BE2C (cell line): Measurements from ENCODE around the gene IGLON5.

Experiments used
- DNase-seq: peaks from one replicate; pipeline ENCODE4 v3.0.0-alpha.2; 2020
- H3K27me3 ChIP-seq: fragments of 250-450 bp; sonication (Bioruptor Pico); 2 replicates; pipeline ENCODE4 v1.5.1; 2020; ENCODE audit warnings: mild to moderate bottlenecking
- H3K36me3 ChIP-seq: fragments of 250-450 bp; sonication (Bioruptor Pico); 2 replicates; pipeline ENCODE4 v1.5.1; 2020; ENCODE audit warnings: mild to moderate bottlenecking
- H3K4me1 ChIP-seq: fragments of 250-450 bp; sonication (Bioruptor Pico); 2 replicates; pipeline ENCODE4 v1.5.1; 2020
- H3K4me3 ChIP-seq: 2 replicates; pipeline ENCODE4 v1.5.1; 2011; ENCODE audit warnings: low read depth, low read length
- H3K9me3 ChIP-seq: fragments of 250-450 bp; sonication (Bioruptor Pico); 2 replicates; pipeline ENCODE4 v1.5.1; 2020
- CTCF ChIP-seq: IDR thresholded peaks from 2 replicates; pipeline ENCODE4 v1.5.1; 2012; ENCODE audit warnings: mild to moderate bottlenecking, low read depth, low read length

Gene IGLON5

GRCh38 chr19:51319649-51320279 is 8.3 kb downstream of the IGLON5 start:
- H3K4me1 ChIP-seq, result peaks cover 3% of the 10 kb centered on the region; the same call in 1 of the 2 replicates
- no peaks in the 10 kb centered on the region for H3K27me3 ChIP-seq

GRCh38 chr19:51320280-51320657 is 8.8 kb downstream of the IGLON5 start:
- H3K4me1 ChIP-seq, result peaks cover 3% of the 10 kb centered on the region; the same call in 1 of the 2 replicates
- no peaks in the 10 kb centered on the region for H3K9me3 ChIP-seq
- DNase-seq, result peak; percentile 81
- no peaks in the 10 kb centered on the region for H3K27me3 ChIP-seq
- no peak for TF ChIP-seq CTCF
- H3K4me3 ChIP-seq, result no peak overlapping the region; the same call in 1 of the 2 replicates
- H3K36me3 ChIP-seq, result no peaks in the 10 kb centered on the region

More at GRCh38 chr19:51319649-51320279, 8.3 kb downstream of the IGLON5 start:
- DNase-seq, result no peak
- no peak for TF ChIP-seq CTCF
- Histone ChIP-seq H3K9me3 (no peaks in the 10 kb centered on the region), H3K36me3 (no peaks in the 10 kb centered on the region), H3K4me3 (no peak overlapping the region; the same call in 1 of the 2 replicates)

- no peak for TF ChIP-seq CTCF
- Histone ChIP-seq H3K36me3 (no peaks in the 10 kb centered on the region), H3K9me3 (no peaks in the 10 kb centered on the region; the same call in 1 of the 2 replicates), H3K4me3 (no peak overlapping the region), H3K27me3 (no peaks in the 10 kb centered on the region), H3K4me1 (peaks cover 3% of the 10 kb centered on the region; the same call in 1 of the 2 replicates)
- no peak for DNase-seq
These were observed 10.4 kb downstream of the IGLON5 start for GRCh38 chr19:51321799-51322198.

GRCh38 chr19:51323481-51324166 is 12.2 kb downstream of the IGLON5 start:
- no peaks in the 10 kb centered on the region for H3K27me3 ChIP-seq
- peaks cover 3% of the 10 kb centered on the region; the same call in 1 of the 2 replicates for H3K4me1 ChIP-seq
- H3K4me3 ChIP-seq, result no peak overlapping the region
- no peaks in the 10 kb centered on the region; the same call in 1 of the 2 replicates for H3K9me3 ChIP-seq
- H3K36me3 ChIP-seq, result no peaks in the 10 kb centered on the region
- DNase-seq, result no peak
- TF ChIP-seq CTCF, result no peak

- Histone ChIP-seq H3K4me3 (no peak overlapping the region), H3K36me3 (no peaks in the 10 kb centered on the region), H3K9me3 (no peaks in the 10 kb centered on the region; the same call in 1 of the 2 replicates), H3K27me3 (no peaks in the 10 kb centered on the region), H3K4me1 (peaks cover 3% of the 10 kb centered on the region; the same call in 1 of the 2 replicates)
- TF ChIP-seq CTCF, result no peak
- DNase-seq, result no peak
These were observed 12.7 kb downstream of the IGLON5 start for GRCh38 chr19:51324167-51324481.
